Kidney (tissue), 14 donors: ENCODE results near the gene EDC3. TPM values are rescaled to one million over a fixed set of nuclear protein-coding genes. Genes with fewer than 3 reads are reported as not detected.

Experiments
- DNase-seq, 5 donors: peaks; one replicate each; pipeline ENCODE4 v3.0.0-alpha.2; 2013 to 2020
- FAIRE-seq: peaks from 2 replicates; lab custom pipeline; 2012; peaks lifted over from hg19 to GRCh38; lab: Jason Lieb, UNC
- H3K27ac ChIP-seq, 2 donors: one replicate each; pipeline ENCODE4 v1.7.0; 2013; ENCODE audit warnings: low read depth in 2 of 2, low read length in 2 of 2, inconsistent platforms in 1 of 2
- H3K27me3 ChIP-seq: one replicate; pipeline ENCODE4 v1.7.1; 2013; ENCODE audit warnings: low read length, inconsistent platforms; ENCODE audit not compliant: control insufficient read depth, insufficient read depth
- H3K36me3 ChIP-seq, 3 donors: one replicate each; pipeline versions ENCODE4 v1.7.0 to v1.7.1; 2013; ENCODE audit warnings: low read length in 3 of 3, control low read depth in 1 of 3, inconsistent platforms in 1 of 3; ENCODE audit not compliant: insufficient read depth in 3 of 3, control insufficient read depth in 2 of 3
- H3K4me1 ChIP-seq, 3 donors: one replicate each; pipeline versions ENCODE4 v1.7.0 to v1.7.1; 2013; ENCODE audit warnings: low read length in 3 of 3, inconsistent platforms in 1 of 3, low read depth in 1 of 3; ENCODE audit not compliant: control insufficient read depth in 2 of 3, insufficient read depth in 2 of 3
- H3K4me3 ChIP-seq, 3 donors: one replicate each; pipeline versions ENCODE4 v1.7.0 to v1.8.1; 2013; ENCODE audit warnings: low read length in 3 of 3, control low read depth in 1 of 3, inconsistent platforms in 1 of 3
- H3K9ac ChIP-seq, 3 donors: one replicate each; pipeline versions ENCODE4 v1.7.0 to v1.7.1; 2013; ENCODE audit warnings: low read length in 3 of 3, control low read depth in 1 of 3, inconsistent platforms in 1 of 3
- H3K9me3 ChIP-seq, 3 donors: one replicate each; pipeline versions ENCODE4 v1.7.0 to v1.7.1; 2013; ENCODE audit warnings: low read length in 3 of 3, control low read depth in 1 of 3, inconsistent platforms in 1 of 3; ENCODE audit not compliant: control insufficient read depth in 2 of 3, insufficient read depth in 1 of 3
- intact Hi-C: fragments of 100-400 bp; cut with DNase I; formaldehyde crosslinking; loops from one replicate; pipeline ENCODE4 v1.11.1; 2022
- polyA plus RNA-seq: library from polyadenylated mRNA; stranded (reverse); fragments of 350-450 nt; fragmentation: Illumina TruSeq; extraction: RNeasy Lipid Tissue Mini Kit (QIAGEN cat#74804); gene quantifications from one replicate; pipeline ENCODE4 v1.2.3, GENCODE V29; 2014; ENCODE audit warnings: low read depth, low replicate concordance; ENCODE audit not compliant: insufficient read depth
- total RNA-seq: library from RNA; stranded (reverse); fragmentation: NEBNext Ultra II Directional; extraction: Animal tissue kit (Norgen Biotek cat#: 25700); gene quantifications from one replicate; pipeline ENCODE4 v1.2.1, GENCODE V29; 2021
- TF ChIP-seq, protein P1 (sequence below): IDR thresholded peaks from 3 replicates; pipeline ENCODE4 v1.5.1; 2012; ENCODE audit warnings: mild to moderate bottlenecking, moderate library complexity, borderline replicate concordance; ENCODE audit not compliant: insufficient read depth; ENCODE audit errors: extremely low read depth
- donor health status: control.
- donor health status: control.
- donor health status: control.
- donor health status: control.
- donor health status: control.
- donor health status: DM: yes; HTN: yes; CAD: no.
- donor health status: Normal renal cell carcinoma (clear cell type).

The EDC3 gene
- total and polyA plus RNA-seq, 2 donors from 2014 or later: 11.5 to 27.7 TPM

- no peak overlapping the region for H3K4me3 ChIP-seq
- FAIRE-seq: no peak
- no peak for DNase-seq
- H3K4me1 ChIP-seq: peaks cover 0 to 2% (median 0%) of the 10 kb centered on the region in 3 donors
- H3K36me3 ChIP-seq: peaks cover 2 to 11% (median 9%) of the 10 kb centered on the region in 3 donors
- H3K27me3 ChIP-seq: no peaks in the 10 kb centered on the region
- TF ChIP-seq, protein P1, sequence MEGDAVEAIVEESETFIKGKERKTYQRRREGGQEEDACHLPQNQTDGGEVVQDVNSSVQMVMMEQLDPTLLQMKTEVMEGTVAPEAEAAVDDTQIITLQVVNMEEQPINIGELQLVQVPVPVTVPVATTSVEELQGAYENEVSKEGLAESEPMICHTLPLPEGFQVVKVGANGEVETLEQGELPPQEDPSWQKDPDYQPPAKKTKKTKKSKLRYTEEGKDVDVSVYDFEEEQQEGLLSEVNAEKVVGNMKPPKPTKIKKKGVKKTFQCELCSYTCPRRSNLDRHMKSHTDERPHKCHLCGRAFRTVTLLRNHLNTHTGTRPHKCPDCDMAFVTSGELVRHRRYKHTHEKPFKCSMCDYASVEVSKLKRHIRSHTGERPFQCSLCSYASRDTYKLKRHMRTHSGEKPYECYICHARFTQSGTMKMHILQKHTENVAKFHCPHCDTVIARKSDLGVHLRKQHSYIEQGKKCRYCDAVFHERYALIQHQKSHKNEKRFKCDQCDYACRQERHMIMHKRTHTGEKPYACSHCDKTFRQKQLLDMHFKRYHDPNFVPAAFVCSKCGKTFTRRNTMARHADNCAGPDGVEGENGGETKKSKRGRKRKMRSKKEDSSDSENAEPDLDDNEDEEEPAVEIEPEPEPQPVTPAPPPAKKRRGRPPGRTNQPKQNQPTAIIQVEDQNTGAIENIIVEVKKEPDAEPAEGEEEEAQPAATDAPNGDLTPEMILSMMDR: no peak
- no peak overlapping the region for H3K27ac ChIP-seq
- no peaks in the 10 kb centered on the region for H3K9me3 ChIP-seq
- no peak overlapping the region for H3K9ac ChIP-seq
- intact Hi-C loops: no loop called here
Observed at GRCh38 chr15:74669627-74670026, 26.2 kb downstream of the EDC3 start.

- DNase-seq (no peak), FAIRE-seq (no peak)
- TF ChIP-seq, protein P1: no peak
- peaks cover 2 to 10% (median 9%) of the 10 kb centered on the region in 3 donors for H3K36me3 ChIP-seq
- peaks cover 0 to 13% (median 9%) of the 10 kb centered on the region in 3 donors for H3K4me1 ChIP-seq
- no peaks in the 10 kb centered on the region for H3K27me3 ChIP-seq
- intact Hi-C loops: no loop called here
- no peak overlapping the region for H3K27ac ChIP-seq
- H3K9ac ChIP-seq: no peak overlapping the region
- H3K9me3 ChIP-seq: no peaks in the 10 kb centered on the region
- no peak overlapping the region for H3K4me3 ChIP-seq
Observed at GRCh38 chr15:74667975-74668374, 27.8 kb downstream of the EDC3 start.

DNA sequence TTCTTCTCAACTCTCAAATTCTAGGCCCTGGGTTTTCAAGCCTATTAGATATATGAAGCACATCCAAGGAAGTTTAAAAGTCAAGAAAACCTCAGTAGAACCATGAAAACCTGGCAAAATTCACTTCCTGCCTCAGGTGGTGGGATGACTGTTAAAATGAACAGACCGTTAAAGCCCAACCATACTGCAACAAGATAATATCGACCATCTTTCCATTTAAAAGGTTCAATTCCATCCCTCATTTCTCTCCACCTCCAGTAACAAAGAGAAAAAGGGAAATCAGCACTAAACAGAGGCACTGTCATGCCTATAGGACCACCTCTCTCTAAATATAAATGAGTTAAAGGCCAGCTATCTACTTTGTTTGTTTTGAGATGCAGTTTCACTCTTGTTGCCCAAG is 31.2 kb downstream of the EDC3 start:
- intact Hi-C loops: no loop called here
- FAIRE-seq: no peak
- Histone ChIP-seq H3K9ac (no peak overlapping the region), H3K36me3 (peaks cover 0 to 3% (median 0%) of the 10 kb centered on the region in 3 donors), H3K9me3 (no peaks in the 10 kb centered on the region), H3K27ac (no peak overlapping the region), H3K27me3 (no peaks in the 10 kb centered on the region), H3K4me1 (peaks cover 0 to 13% (median 9%) of the 10 kb centered on the region in 3 donors), H3K4me3 (no peak overlapping the region)
- TF ChIP-seq, protein P1: no peak
- DNase-seq: no peak
